HEK293 (cell line): Measurements from ENCODE around the gene CENPM.

Experiments used
- KLF1 ChIP-seq: fragments of 450-650 bp; formaldehyde crosslinking; IDR thresholded peaks from 2 replicates; pipeline ENCODE4 v1.5.1; 2016; ENCODE audit warnings: missing biosample characterization, missing genetic modification characterization
- MYNN ChIP-seq: fragments of 450-650 bp; formaldehyde crosslinking; IDR thresholded peaks from 2 replicates; pipeline ENCODE4 v1.5.1; 2016; ENCODE audit warnings: missing biosample characterization, missing genetic modification characterization, borderline replicate concordance
- SP2 ChIP-seq: fragments of 450-650 bp; formaldehyde crosslinking; IDR thresholded peaks from 2 replicates; pipeline ENCODE4 v1.5.1; 2016; ENCODE audit warnings: missing biosample characterization, missing genetic modification characterization
- SP7 ChIP-seq: fragments of 450-650 bp; formaldehyde crosslinking; IDR thresholded peaks from 2 replicates; pipeline ENCODE4 v1.5.1; 2016; ENCODE audit warnings: missing biosample characterization, missing genetic modification characterization
- YY1 ChIP-seq: fragments of 450-650 bp; formaldehyde crosslinking; IDR thresholded peaks from 2 replicates; pipeline ENCODE4 v1.5.1; 2018; ENCODE audit warnings: missing biosample characterization, missing genetic modification characterization
- ZBTB49 ChIP-seq: fragments of 450-650 bp; formaldehyde crosslinking; IDR thresholded peaks from 2 replicates; pipeline ENCODE4 v1.5.1; 2016; ENCODE audit warnings: missing biosample characterization, missing genetic modification characterization, low read depth
- ZNF114 ChIP-seq: fragments of 450-650 bp; formaldehyde crosslinking; IDR thresholded peaks from 2 replicates; pipeline ENCODE4 v1.5.0; 2017; ENCODE audit warnings: missing biosample characterization, missing genetic modification characterization
- ZNF184 ChIP-seq: fragments of 450-650 bp; IDR thresholded peaks from 2 replicates; pipeline ENCODE4 v1.5.1; 2018; ENCODE audit warnings: missing biosample characterization, mild to moderate bottlenecking, missing genetic modification characterization
- ZNF561 ChIP-seq: fragments of 450-650 bp; IDR thresholded peaks from 2 replicates; pipeline ENCODE4 v1.5.1; 2018; ENCODE audit warnings: missing biosample characterization, missing genetic modification characterization, borderline replicate concordance
- ZNF768 ChIP-seq: fragments of 450-650 bp; formaldehyde crosslinking; IDR thresholded peaks from 2 replicates; pipeline ENCODE4 v1.5.1; 2018; ENCODE audit warnings: missing biosample characterization, mild to moderate bottlenecking, missing genetic modification characterization
- ZNF776 ChIP-seq: fragments of 450-650 bp; formaldehyde crosslinking; IDR thresholded peaks from 2 replicates; pipeline ENCODE4 v1.5.0; 2017; ENCODE audit warnings: missing biosample characterization, missing genetic modification characterization, borderline replicate concordance
- ZNF791 ChIP-seq: fragments of 450-650 bp; formaldehyde crosslinking; IDR thresholded peaks from 2 replicates; pipeline ENCODE4 v1.5.1; 2016; ENCODE audit warnings: missing biosample characterization, missing genetic modification characterization
- TF ChIP-seq, protein P1 (sequence below): fragments of 450-650 bp; formaldehyde crosslinking; IDR thresholded peaks from 2 replicates; pipeline ENCODE4 v1.5.1; 2016; ENCODE audit warnings: missing biosample characterization, missing genetic modification characterization
- TF ChIP-seq, protein P2 (sequence below): fragments of 450-650 bp; formaldehyde crosslinking; IDR thresholded peaks from 2 replicates; pipeline ENCODE4 v1.5.1; 2016; ENCODE audit warnings: missing biosample characterization, missing genetic modification characterization

DNA sequence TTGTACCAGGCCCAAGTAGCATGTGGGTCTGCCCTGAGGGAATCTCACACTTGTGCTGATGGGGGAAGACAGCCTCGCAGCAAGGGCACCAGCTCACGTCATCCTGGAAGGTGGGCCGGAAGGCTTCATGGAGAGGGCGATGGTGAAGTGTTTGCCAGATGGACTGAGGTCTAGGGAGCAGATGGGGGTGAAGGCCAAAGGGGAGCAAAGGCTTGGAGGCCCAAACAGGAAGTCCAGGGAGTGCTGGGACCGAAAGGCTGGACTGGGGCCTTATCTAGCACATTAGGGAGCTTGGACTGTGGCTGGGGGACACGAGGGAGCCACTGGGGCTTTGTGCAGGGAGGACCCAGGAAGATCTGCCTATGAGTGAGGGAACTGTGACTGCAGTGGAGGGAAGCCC lies 19.1 kb downstream of the CENPM start:
- TF ChIP-seq, protein P1, sequence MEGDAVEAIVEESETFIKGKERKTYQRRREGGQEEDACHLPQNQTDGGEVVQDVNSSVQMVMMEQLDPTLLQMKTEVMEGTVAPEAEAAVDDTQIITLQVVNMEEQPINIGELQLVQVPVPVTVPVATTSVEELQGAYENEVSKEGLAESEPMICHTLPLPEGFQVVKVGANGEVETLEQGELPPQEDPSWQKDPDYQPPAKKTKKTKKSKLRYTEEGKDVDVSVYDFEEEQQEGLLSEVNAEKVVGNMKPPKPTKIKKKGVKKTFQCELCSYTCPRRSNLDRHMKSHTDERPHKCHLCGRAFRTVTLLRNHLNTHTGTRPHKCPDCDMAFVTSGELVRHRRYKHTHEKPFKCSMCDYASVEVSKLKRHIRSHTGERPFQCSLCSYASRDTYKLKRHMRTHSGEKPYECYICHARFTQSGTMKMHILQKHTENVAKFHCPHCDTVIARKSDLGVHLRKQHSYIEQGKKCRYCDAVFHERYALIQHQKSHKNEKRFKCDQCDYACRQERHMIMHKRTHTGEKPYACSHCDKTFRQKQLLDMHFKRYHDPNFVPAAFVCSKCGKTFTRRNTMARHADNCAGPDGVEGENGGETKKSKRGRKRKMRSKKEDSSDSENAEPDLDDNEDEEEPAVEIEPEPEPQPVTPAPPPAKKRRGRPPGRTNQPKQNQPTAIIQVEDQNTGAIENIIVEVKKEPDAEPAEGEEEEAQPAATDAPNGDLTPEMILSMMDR (tag by site-specific recombination), result no peak
- no peak for TF ChIP-seq ZNF768
- no peak for TF ChIP-seq SP7 (tag by site-specific recombination)
- no peak for TF ChIP-seq MYNN (tag by site-specific recombination)
- no peak for TF ChIP-seq ZBTB49 (tag by site-specific recombination)
- TF ChIP-seq ZNF114 (tag by site-specific recombination), result no peak
- TF ChIP-seq, protein P2, sequence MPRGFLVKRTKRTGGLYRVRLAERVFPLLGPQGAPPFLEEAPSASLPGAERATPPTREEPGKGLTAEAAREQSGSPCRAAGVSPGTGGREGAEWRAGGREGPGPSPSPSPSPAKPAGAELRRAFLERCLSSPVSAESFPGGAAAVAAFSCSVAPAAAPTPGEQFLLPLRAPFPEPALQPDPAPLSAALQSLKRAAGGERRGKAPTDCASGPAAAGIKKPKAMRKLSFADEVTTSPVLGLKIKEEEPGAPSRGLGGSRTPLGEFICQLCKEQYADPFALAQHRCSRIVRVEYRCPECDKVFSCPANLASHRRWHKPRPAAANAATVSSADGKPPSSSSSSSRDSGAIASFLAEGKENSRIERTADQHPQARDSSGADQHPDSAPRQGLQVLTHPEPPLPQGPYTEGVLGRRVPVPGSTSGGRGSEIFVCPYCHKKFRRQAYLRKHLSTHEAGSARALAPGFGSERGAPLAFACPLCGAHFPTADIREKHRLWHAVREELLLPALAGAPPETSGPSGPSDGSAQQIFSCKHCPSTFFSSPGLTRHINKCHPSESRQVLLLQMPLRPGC (tag by site-specific recombination), result no peak
- TF ChIP-seq ZNF561 (tag by site-specific recombination), result no peak
- TF ChIP-seq ZNF791 (tag by site-specific recombination), result no peak
- no peak for TF ChIP-seq ZNF184 (tag by site-specific recombination)
- TF ChIP-seq YY1 (tag by site-specific recombination), result no peak
- no peak for TF ChIP-seq KLF1 (tag by site-specific recombination)
- peak; percentile 6; the same call in 1 of the 2 replicates for TF ChIP-seq SP2
- no peak for TF ChIP-seq ZNF776 (tag by site-specific recombination)
